HCT116 (cell line): ENCODE results near the gene MACF1.

ENCODE experiments used
- POLR2AphosphoS5 ChIP-seq: IDR thresholded peaks from 2 replicates; pipeline ENCODE4 v1.6.1; 2011; ENCODE audit warnings: mild to moderate bottlenecking, low read depth, low read length, moderate library complexity
- SP1 ChIP-seq: IDR thresholded peaks from 2 replicates; pipeline ENCODE4 v1.6.1; 2012; ENCODE audit warnings: low read depth
- TF ChIP-seq, protein P1 (sequence below): IDR thresholded peaks from 2 replicates; pipeline ENCODE4 v1.6.1; 2012; ENCODE audit warnings: low read depth
- TF ChIP-seq, protein P2 (sequence below), 3 experiments: fragments of 200-600 bp in 1 of 3; sonication (generic) in 1 of 3; IDR thresholded peaks in 2 of 3; conservative IDR thresholded peaks in 1 of 3; 2 replicates each; pipeline ENCODE4 v1.5.1; 2012 to 2017; ENCODE audit warnings: low read depth in 2 of 3, low read length in 2 of 3, antibody characterized with exemption in 1 of 3, borderline replicate concordance in 1 of 3, control low read depth in 1 of 3, mild to moderate bottlenecking in 1 of 3, mixed read lengths in 1 of 3, mixed run types in 1 of 3, moderate library complexity in 1 of 3; ENCODE audit not compliant: insufficient read depth in 1 of 3

DNA sequence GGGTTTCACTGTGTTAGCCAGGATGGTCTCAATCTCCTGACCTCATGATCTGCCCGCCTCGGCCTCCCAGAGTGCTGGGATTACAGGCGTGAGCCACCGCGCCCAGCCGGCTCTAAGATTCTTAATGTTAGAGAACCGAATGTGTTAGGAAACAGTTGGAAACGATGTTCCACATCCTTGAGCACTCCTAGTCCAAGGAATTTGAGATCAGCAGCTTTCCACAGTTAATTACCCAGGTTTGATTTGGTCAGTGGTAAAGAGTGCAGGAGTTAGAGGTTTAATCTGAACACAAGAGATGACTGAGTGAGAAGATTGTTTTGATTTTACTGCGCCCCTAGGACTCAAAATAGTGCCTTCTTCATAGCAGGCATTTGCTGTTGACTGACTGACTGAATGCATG, 211.1 kb downstream of the MACF1 start:
- no peak for TF ChIP-seq POLR2AphosphoS5
- no peak for TF ChIP-seq SP1
- TF ChIP-seq, protein P1, sequence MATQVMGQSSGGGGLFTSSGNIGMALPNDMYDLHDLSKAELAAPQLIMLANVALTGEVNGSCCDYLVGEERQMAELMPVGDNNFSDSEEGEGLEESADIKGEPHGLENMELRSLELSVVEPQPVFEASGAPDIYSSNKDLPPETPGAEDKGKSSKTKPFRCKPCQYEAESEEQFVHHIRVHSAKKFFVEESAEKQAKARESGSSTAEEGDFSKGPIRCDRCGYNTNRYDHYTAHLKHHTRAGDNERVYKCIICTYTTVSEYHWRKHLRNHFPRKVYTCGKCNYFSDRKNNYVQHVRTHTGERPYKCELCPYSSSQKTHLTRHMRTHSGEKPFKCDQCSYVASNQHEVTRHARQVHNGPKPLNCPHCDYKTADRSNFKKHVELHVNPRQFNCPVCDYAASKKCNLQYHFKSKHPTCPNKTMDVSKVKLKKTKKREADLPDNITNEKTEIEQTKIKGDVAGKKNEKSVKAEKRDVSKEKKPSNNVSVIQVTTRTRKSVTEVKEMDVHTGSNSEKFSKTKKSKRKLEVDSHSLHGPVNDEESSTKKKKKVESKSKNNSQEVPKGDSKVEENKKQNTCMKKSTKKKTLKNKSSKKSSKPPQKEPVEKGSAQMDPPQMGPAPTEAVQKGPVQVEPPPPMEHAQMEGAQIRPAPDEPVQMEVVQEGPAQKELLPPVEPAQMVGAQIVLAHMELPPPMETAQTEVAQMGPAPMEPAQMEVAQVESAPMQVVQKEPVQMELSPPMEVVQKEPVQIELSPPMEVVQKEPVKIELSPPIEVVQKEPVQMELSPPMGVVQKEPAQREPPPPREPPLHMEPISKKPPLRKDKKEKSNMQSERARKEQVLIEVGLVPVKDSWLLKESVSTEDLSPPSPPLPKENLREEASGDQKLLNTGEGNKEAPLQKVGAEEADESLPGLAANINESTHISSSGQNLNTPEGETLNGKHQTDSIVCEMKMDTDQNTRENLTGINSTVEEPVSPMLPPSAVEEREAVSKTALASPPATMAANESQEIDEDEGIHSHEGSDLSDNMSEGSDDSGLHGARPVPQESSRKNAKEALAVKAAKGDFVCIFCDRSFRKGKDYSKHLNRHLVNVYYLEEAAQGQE = no peak
- TF ChIP-seq, protein P2, sequence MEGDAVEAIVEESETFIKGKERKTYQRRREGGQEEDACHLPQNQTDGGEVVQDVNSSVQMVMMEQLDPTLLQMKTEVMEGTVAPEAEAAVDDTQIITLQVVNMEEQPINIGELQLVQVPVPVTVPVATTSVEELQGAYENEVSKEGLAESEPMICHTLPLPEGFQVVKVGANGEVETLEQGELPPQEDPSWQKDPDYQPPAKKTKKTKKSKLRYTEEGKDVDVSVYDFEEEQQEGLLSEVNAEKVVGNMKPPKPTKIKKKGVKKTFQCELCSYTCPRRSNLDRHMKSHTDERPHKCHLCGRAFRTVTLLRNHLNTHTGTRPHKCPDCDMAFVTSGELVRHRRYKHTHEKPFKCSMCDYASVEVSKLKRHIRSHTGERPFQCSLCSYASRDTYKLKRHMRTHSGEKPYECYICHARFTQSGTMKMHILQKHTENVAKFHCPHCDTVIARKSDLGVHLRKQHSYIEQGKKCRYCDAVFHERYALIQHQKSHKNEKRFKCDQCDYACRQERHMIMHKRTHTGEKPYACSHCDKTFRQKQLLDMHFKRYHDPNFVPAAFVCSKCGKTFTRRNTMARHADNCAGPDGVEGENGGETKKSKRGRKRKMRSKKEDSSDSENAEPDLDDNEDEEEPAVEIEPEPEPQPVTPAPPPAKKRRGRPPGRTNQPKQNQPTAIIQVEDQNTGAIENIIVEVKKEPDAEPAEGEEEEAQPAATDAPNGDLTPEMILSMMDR (IDR thresholded peaks at IDR 0.05 in 2 of 3, conservative IDR thresholded peaks at IDR 0.05 in 1 of 3; ENCODE audit: borderline replicate concordance in 1 of 3, insufficient read depth in 1 of 3, low read depth in 2 of 3, low read length in 2 of 3) = no peak
